GM12801 (cell line): ENCODE data around the gene TTC31.

Experiments
- TF ChIP-seq, protein P1 (sequence below): IDR thresholded peaks from one replicate; pipeline ENCODE4 v1.5.1; 2011; ENCODE audit warnings: control low read depth; ENCODE audit not compliant: insufficient read length; ENCODE audit errors: extremely low read depth

TTC31 gene

DNA sequence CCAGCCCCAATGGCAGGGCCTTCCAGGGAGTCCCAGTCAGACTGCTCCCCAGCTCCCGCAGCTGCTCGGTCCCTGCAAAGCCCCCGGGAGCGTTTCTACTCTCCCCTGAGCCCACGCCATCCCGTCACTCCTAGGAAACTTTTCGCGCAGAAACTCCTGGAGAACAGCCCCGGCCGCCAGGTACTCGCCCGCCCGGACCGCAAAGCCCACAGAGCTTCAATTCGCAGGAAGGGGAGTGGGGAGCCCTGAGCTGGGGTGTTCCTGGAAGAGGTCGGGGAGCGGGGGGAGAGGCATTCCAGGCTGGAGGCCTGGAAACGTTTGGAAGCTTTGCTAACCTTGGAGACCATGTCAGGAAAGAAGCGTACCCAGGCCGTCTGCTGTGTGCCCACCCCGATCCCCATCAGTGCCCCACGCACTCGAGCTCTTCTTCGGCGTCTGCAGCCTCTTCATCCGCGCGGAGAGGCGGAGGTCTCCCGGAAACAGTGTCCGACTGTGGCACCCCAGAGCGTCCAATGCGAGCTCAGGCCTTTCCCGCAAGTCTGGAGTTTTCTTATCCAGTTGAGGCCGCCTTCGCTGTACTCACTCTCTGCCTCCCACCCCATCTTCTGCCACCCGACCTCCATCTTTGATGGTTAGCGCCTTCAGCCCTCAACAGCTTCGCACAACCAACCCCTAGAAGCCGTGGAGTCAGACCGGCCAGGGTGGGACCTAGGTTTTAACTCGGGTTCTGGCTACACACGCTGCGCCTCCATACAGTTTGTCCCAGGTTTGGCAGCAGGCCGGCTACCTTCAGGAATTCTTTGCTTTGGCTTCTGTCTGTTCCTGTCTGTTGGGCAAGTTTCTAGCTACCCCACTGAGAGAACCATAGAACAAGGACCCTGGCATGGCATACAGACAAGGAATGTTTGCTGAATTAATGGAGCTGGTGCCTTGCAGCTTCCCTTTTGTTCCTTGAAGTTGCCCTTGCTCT lies 20.9 kb downstream of the TTC31 start:
- TF ChIP-seq, protein P1, sequence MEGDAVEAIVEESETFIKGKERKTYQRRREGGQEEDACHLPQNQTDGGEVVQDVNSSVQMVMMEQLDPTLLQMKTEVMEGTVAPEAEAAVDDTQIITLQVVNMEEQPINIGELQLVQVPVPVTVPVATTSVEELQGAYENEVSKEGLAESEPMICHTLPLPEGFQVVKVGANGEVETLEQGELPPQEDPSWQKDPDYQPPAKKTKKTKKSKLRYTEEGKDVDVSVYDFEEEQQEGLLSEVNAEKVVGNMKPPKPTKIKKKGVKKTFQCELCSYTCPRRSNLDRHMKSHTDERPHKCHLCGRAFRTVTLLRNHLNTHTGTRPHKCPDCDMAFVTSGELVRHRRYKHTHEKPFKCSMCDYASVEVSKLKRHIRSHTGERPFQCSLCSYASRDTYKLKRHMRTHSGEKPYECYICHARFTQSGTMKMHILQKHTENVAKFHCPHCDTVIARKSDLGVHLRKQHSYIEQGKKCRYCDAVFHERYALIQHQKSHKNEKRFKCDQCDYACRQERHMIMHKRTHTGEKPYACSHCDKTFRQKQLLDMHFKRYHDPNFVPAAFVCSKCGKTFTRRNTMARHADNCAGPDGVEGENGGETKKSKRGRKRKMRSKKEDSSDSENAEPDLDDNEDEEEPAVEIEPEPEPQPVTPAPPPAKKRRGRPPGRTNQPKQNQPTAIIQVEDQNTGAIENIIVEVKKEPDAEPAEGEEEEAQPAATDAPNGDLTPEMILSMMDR = no peak

DNA sequence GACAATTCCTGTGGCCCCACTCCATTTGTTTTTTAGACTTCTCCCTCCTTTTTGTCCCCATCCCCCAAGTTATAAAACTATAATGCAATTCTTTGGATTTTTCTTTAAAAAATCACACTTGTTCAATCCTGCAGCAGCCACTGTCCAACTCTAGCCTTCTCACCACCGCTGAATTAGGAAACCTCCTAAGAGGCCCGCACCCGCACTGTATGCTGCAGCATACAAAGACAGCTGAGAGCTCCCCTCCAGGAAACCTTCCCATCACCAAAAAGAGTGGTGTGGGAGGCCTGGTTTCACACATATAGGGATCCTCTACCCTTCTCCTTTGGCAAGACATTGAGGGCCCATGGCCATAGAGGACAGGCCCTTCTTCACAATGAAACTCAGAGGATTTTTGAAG lies 21.7 kb downstream of the TTC31 start:
- TF ChIP-seq, protein P1 = no peak

DNA sequence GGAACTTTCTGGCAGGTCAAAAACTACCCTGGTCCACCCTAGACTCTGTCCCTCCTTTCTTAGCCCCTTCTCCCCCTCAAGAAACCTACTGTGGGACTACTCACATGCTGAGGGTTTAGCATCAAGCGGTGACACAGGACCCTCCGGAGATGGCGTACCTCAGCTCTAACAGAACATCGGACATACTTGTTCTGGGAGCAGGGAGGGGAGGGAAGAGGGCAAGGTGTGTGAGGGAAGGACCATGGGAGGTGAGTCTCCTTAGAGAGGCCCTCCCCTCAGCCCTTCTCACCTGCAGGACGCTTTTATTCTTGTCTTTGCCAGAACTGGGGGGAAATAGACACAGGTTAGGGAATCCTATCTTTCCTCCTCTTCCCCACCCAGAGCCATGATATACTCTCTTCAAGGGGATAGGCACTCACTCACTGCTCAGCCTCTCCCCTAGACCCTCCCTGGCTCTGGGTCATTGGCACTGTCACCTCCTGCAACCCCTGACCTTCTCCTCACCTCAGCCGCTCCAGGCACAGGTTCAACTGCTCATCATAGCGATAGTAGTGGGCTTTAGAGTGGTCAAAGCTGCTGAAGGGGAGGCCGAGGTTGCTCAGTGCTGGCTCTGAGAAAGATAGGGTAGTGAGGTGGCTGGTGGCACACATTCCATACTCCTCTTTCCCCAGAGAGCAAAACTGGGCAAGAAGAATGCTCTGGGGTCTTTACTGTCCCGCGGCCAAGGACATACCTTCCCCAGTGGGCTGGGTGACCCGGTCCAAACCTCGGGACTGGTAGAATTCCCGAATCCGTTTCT lies 22.8 kb downstream of the TTC31 start:
- TF ChIP-seq, protein P1 = no peak

DNA sequence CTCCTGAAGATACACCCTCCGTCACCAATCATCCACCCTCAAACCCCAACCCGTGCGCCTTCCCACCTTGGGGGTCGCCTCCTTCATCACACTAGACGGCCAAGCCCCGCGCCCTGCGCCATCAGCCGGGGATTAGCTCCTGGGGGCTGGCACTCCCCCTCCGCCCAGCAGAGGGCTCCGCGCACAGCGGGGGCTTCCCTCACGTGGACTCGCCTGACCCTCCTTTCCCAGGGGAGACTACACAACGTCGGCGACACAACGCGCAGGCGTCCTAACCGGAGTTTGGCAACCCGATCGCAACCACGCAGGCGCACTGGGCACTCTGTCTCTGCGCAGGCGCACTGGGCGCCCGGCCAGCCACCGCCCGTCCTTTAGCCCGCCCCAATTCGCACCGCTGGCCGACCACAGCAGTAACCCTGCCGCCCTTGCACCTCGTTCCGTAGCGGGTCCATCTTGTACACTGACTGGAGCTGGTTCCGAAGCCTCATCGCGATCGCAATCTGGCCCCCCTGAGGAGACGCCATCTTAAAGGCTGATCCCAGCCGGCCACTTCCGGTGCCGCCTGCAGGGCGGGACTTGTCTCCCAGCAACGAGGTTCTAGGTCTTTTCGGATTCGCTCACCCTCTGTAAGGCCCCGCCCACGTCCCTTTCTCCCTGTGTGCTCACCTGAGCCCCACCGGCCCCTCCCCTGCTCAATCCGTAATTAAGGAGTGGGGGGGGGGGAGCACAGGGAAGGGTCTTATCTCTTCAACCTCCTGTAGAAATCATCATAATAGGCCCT lies 24.5 kb downstream of the TTC31 start, which contains the start of gene PCGF1:
PCGF1 (minus strand) TSS at position 551 of the 781 bp plus-strand sequence; CDS start at position 524, 27 bp downstream.
- TF ChIP-seq, protein P1 = no peak

DNA sequence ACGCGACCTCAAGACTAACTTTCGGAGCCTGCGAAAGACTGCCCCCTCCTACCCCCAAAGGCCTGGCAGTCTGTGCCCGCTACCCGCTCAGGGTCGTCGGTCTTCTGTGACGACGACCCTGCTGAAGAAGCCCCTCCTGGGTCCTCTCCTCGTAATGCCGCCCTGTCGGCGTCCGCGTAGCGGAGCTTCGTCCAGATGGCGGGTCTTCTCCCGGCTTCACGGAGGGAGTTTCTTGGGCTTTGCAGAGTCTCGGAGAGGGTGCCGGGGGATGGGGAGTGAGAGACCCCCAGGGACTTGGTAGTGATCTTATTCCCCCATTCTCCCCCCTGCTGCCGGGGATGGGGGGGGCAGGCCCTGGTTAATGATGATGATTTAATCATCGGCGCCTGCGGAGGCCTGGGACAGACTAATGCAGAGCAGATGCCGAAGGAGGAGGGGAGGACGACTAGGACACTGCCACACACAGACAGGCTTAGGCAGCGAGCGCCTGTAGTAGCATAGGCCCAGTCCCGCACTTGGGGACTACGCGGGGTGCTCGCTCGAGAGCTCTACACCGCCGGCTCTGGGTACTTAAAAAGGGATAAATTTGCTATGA lies 25.1 kb downstream of the TTC31 start:
- TF ChIP-seq, protein P1 = no peak

DNA sequence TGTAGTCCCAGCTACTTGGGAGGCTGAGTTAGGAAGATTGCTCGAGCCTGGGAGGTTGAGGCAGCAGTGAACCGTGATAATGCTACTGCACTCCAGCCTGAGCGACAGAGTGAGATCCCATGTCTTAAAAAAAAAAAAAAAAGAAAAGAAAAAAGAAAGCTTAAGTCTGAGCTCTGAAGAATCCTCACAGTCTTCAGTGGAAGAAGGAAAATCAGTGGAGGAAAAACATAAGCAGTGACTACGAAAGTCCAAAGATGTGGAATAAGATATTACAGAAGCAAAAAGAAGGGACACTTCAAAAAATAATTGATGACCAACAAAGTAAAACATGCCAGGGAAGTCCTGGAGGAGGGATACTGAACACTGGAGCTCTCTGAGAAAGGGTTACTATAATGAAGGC lies 27.4 kb downstream of the TTC31 start:
- TF ChIP-seq, protein P1 = no peak
